ENCODE data around the gene RARB.

RARB gene

DNA sequence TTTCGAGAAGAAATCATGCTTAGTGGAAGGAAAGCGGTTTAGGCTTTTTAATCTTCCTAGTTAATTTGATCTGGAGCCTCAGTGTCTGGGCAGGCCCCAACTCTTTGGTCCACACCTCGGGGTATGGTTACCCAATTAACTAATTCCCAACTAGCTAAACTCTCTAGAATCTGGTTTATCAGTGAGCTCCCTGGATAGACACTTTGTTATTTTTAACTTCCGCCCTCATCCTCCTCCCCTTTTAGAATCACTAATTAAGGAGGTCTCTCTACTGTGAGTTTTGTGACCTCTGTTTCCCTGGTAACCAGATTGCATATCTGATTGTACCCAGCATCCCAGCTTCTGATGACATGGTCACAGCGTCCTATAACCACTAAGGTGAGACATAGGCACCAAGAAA is 112.2 kb downstream of the RARB start:
- TF ChIP-seq, protein P1, sequence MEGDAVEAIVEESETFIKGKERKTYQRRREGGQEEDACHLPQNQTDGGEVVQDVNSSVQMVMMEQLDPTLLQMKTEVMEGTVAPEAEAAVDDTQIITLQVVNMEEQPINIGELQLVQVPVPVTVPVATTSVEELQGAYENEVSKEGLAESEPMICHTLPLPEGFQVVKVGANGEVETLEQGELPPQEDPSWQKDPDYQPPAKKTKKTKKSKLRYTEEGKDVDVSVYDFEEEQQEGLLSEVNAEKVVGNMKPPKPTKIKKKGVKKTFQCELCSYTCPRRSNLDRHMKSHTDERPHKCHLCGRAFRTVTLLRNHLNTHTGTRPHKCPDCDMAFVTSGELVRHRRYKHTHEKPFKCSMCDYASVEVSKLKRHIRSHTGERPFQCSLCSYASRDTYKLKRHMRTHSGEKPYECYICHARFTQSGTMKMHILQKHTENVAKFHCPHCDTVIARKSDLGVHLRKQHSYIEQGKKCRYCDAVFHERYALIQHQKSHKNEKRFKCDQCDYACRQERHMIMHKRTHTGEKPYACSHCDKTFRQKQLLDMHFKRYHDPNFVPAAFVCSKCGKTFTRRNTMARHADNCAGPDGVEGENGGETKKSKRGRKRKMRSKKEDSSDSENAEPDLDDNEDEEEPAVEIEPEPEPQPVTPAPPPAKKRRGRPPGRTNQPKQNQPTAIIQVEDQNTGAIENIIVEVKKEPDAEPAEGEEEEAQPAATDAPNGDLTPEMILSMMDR (IDR thresholded peaks at IDR 0.05), result no peak
- Histone ChIP-seq H3K4me3 (no peak overlapping the region), H3K27ac (no peak overlapping the region)
- DNase-seq (ENCODE audit: low spot score), result no peak

DNA sequence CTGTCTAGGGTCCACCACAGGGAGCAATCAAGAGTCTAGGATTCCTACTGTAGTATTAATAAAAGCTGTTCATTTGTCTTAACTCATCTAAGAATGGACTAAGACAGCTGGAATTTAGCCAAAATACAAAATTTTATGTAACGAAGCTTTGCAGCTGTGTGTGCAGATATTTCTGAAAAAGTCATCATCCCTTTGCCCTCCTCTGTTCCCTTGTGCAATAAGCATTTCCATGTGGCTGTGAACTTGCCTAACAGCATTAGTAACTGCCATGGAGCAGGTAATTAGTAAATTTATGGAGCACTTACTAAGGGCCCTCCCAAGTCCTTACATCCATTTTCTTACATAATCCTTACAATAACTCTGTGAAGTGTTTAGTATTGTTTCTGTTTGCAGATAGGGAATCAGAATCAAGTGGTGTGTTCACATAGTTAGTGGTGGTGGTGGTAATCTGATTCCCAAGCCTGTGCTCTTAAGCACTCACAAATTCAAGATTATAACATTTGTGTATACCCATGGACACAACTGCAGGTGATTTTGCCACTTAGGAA is 114.5 kb downstream of the RARB start:
- TF ChIP-seq, protein P1 (IDR thresholded peaks at IDR 0.05), result no peak
- no peak for DNase-seq (ENCODE audit: low spot score)
- Histone ChIP-seq H3K27ac (no peak overlapping the region), H3K4me3 (no peak overlapping the region)

DNA sequence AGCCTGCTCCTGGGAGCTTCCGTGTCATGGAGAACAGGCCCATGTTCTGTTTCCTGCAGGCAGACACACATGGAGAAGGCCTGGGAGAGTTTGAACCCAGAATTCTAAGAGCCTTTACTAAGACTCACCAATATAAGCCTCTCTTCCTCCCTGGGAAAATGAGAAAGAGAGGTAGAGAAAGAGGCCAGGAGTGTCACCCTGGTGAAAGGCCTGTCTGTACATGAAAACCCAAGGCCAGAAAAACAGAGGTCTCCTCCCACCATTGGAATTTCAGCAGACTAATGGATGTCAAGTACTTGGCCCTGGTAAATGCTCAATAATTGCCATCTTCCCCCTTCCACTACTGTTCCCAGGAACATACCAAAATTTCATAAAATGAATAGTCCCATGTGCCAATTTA is 119.0 kb downstream of the RARB start:
- Histone ChIP-seq H3K4me3 (no peak overlapping the region), H3K27ac (no peak overlapping the region)
- no peak for DNase-seq (ENCODE audit: low spot score)
- TF ChIP-seq, protein P1 (IDR thresholded peaks at IDR 0.05), result no peak

DNA sequence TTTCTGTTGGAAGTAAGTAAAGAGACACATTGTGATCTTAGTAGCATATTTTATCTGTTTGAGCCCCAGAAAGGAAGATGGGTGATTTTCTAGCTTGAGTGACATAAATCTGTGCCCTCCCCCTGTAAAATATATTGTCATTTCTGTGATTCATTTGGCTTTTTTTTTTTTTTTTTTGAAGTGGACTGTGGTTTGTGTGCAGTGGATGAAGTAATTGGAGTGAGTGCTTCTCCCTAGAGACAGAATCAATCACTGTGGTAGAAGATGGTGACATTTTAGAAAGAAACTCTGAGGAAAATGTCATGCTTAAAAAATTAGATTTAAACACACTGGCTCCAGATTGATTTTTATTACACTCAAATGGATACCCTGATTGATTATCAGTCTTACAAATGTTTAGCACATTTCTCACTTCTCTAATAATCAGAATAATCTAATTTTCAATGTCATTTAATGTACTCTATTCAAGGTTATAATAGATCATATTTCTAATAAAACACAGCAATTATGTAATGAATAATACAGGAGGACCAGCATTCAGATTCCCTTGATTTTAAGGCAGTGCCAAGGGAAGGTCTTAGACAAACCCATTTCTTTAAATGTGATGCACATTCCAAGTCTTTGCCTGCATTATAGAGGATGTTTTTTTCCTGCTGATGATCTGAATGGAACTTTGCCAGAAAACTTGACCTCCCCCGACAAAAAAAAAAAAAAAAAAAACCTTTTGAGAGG is 120.0 kb downstream of the RARB start:
- DNase-seq (ENCODE audit: low spot score), result no peak
- TF ChIP-seq, protein P1 (IDR thresholded peaks at IDR 0.05), result no peak
- H3K4me3 ChIP-seq, result no peak overlapping the region

DNA sequence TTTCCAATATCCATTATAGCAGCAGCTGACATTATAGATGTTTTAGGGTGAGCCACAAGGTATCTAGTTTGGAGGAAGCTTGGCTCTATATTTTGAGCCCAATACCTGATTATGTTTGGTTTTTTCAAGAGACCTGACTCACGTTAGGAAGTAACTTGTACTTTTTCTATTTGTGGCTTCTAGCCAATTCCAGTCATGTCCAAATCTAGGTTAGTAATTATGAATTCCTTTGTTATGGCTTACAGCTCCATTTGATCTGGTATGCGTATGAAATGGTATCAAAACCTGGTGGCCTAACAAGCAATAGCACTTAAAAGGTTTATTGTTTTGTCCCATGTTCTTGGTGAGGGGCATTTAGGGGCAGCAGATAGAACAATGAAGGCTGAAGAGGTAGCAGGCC is 120.8 kb downstream of the RARB start:
- H3K4me3 ChIP-seq, result no peak overlapping the region
- no peak for DNase-seq (ENCODE audit: low spot score)
- no peak overlapping the region for H3K27ac ChIP-seq
- TF ChIP-seq, protein P1 (IDR thresholded peaks at IDR 0.05), result no peak

More for the DNA sequence above, 120.0 kb downstream of the RARB start:
- H3K27ac ChIP-seq, result no peak overlapping the region

DNA sequence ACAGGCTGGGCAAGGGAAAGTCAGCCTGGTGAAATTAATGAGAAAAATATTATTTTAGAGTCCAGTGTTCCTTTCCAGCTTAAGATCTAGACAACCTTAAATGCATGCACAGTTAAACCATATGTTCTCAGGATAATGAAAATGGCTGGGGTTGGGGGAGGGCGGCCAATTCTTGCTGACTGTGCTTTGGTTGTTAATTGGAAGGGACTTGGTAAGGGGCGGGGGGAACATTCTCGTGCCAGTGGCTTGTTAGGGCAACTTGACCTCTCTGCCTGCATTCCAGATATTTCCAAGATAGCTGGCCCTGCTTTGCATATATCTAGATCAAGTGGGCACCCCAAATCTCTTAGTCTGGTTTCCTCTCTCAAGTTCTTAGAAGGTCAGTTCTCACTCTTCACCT is 124.2 kb downstream of the RARB start:
- H3K4me3 ChIP-seq, result no peak overlapping the region
- DNase-seq (ENCODE audit: low spot score), result no peak
- H3K27ac ChIP-seq, result no peak overlapping the region
- TF ChIP-seq, protein P1 (IDR thresholded peaks at IDR 0.05), result no peak

DNA sequence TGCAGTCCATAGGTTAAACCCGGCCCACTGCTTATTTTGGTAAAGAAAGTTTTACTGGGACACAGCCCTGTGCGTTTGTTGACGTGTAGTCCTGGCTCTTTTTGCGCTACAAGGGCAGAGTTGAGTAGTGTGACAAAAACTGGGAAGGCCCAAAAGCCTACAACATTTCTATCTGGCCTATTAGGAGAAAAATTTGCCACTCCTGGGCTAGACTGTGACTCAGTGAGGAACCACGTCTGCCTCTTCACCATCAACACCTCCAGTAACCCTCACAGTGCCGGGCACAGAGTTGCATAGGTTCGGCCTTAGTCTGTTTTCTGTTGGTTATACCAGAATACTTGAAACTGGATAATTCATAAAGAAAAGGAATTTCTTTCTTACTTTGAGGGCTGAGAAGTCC is 126.3 kb downstream of the RARB start:
- H3K27ac ChIP-seq, result no peak overlapping the region
- TF ChIP-seq, protein P1 (IDR thresholded peaks at IDR 0.05), result no peak
- DNase-seq (ENCODE audit: low spot score), result no peak

More for the DNA sequence above, 126.3 kb downstream of the RARB start:
- H3K4me3 ChIP-seq, result no peak overlapping the region

All from coronary artery (tissue), 2 donors.